ENCODE measurements around the gene ATP5F1D. TPM values are rescaled to one million over a fixed set of nuclear protein-coding genes. Genes with fewer than 3 reads are reported as not detected.
A peak's percentile ranks its signal among the peaks of the same experiment; 100 is the strongest.

ATP5F1D gene
- total and polyA plus RNA-seq, 2 of the 13 experiments (the other 11 are each of a cell fraction or from before 2014, with no cell fraction given), result 39.4 to 78.7 TPM

DNA sequence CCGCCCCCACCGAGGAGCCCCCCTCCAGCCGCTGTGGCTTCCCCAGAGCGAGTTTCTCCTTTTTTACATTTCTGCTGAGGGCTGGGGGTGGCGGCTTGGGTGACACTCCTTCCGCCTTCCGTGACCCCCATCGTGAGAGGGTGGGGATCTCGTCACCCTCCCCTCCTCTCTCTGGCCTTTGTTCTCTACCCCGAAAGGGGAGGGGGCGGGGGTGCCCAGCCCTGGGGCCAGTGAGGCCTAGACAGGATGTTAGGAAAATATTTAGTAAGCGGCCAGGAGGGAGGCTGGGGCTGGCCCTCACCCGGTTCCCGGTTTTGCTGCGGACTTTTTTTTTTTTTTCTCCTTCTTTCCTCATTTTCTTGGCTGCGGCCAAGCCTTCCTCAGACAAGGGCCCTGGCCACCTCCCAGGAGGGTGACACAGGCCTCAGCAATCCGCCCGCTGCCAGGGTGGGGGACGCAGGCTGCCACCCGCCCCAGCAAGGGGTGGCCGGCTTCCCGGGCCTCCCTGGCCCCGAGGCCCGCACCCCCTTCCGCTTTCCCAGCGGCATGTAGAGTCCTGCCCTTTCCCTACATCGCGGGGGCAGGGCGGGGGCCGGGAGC lies 10.8 kb downstream of the ATP5F1D start (continued):
- TF ChIP-seq, protein P1, sequence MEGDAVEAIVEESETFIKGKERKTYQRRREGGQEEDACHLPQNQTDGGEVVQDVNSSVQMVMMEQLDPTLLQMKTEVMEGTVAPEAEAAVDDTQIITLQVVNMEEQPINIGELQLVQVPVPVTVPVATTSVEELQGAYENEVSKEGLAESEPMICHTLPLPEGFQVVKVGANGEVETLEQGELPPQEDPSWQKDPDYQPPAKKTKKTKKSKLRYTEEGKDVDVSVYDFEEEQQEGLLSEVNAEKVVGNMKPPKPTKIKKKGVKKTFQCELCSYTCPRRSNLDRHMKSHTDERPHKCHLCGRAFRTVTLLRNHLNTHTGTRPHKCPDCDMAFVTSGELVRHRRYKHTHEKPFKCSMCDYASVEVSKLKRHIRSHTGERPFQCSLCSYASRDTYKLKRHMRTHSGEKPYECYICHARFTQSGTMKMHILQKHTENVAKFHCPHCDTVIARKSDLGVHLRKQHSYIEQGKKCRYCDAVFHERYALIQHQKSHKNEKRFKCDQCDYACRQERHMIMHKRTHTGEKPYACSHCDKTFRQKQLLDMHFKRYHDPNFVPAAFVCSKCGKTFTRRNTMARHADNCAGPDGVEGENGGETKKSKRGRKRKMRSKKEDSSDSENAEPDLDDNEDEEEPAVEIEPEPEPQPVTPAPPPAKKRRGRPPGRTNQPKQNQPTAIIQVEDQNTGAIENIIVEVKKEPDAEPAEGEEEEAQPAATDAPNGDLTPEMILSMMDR (CRISPR knock-in tag; IDR thresholded peaks at IDR 0.05), result no peak
- TF ChIP-seq, protein P2, sequence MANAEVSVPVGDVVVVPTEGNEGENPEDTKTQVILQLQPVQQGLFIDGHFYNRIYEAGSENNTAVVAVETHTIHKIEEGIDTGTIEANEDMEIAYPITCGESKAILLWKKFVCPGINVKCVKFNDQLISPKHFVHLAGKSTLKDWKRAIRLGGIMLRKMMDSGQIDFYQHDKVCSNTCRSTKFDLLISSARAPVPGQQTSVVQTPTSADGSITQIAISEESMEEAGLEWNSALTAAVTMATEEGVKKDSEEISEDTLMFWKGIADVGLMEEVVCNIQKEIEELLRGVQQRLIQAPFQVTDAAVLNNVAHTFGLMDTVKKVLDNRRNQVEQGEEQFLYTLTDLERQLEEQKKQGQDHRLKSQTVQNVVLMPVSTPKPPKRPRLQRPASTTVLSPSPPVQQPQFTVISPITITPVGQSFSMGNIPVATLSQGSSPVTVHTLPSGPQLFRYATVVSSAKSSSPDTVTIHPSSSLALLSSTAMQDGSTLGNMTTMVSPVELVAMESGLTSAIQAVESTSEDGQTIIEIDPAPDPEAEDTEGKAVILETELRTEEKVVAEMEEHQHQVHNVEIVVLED (CRISPR knock-in tag; IDR thresholded peaks at IDR 0.05; ENCODE audit: borderline replicate concordance), result no peak; the same call in 1 of the 2 replicates
- TF ChIP-seq PHF8 (CRISPR knock-in tag; IDR thresholded peaks at IDR 0.05) (peak; percentile 46), ZNF253 (CRISPR knock-in tag; IDR thresholded peaks at IDR 0.05; ENCODE audit: borderline replicate concordance) (no peak), ZNF501 (CRISPR knock-in tag; IDR thresholded peaks at IDR 0.05) (no peak), RXRB (CRISPR knock-in tag; IDR thresholded peaks at IDR 0.05; ENCODE audit: borderline replicate concordance) (no peak), SAFB2 (CRISPR knock-in tag; IDR thresholded peaks at IDR 0.05; ENCODE audit: borderline replicate concordance, low read depth) (no peak), SP4 (CRISPR knock-in tag; IDR thresholded peaks at IDR 0.05) (peak; percentile 75), FOXA1 (IDR thresholded peaks at IDR 0.05) (no peak), FOXA1 (CRISPR knock-in tag; IDR thresholded peaks at IDR 0.05) (no peak), ZMYM4 (CRISPR knock-in tag; IDR thresholded peaks at IDR 0.05) (0 out of 2 replicates have a peak, but pooled peaks have one; percentile 3), ZNF282 (IDR thresholded peaks at IDR 0.05; ENCODE audit: partially characterized antibody) (no peak), ZNF746 (CRISPR knock-in tag; IDR thresholded peaks at IDR 0.05) (peak; percentile 99), NR2F2 (IDR thresholded peaks at IDR 0.05; ENCODE audit: borderline replicate concordance, low read depth) (peak; percentile 78; the same call in 1 of the 2 replicates)
- TF ChIP-seq, protein P3, sequence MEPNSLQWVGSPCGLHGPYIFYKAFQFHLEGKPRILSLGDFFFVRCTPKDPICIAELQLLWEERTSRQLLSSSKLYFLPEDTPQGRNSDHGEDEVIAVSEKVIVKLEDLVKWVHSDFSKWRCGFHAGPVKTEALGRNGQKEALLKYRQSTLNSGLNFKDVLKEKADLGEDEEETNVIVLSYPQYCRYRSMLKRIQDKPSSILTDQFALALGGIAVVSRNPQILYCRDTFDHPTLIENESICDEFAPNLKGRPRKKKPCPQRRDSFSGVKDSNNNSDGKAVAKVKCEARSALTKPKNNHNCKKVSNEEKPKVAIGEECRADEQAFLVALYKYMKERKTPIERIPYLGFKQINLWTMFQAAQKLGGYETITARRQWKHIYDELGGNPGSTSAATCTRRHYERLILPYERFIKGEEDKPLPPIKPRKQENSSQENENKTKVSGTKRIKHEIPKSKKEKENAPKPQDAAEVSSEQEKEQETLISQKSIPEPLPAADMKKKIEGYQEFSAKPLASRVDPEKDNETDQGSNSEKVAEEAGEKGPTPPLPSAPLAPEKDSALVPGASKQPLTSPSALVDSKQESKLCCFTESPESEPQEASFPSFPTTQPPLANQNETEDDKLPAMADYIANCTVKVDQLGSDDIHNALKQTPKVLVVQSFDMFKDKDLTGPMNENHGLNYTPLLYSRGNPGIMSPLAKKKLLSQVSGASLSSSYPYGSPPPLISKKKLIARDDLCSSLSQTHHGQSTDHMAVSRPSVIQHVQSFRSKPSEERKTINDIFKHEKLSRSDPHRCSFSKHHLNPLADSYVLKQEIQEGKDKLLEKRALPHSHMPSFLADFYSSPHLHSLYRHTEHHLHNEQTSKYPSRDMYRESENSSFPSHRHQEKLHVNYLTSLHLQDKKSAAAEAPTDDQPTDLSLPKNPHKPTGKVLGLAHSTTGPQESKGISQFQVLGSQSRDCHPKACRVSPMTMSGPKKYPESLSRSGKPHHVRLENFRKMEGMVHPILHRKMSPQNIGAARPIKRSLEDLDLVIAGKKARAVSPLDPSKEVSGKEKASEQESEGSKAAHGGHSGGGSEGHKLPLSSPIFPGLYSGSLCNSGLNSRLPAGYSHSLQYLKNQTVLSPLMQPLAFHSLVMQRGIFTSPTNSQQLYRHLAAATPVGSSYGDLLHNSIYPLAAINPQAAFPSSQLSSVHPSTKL (CRISPR knock-in tag; IDR thresholded peaks at IDR 0.05), result peak; percentile 63
- TF ChIP-seq, protein P4, sequence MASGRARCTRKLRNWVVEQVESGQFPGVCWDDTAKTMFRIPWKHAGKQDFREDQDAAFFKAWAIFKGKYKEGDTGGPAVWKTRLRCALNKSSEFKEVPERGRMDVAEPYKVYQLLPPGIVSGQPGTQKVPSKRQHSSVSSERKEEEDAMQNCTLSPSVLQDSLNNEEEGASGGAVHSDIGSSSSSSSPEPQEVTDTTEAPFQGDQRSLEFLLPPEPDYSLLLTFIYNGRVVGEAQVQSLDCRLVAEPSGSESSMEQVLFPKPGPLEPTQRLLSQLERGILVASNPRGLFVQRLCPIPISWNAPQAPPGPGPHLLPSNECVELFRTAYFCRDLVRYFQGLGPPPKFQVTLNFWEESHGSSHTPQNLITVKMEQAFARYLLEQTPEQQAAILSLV (CRISPR knock-in tag; IDR thresholded peaks at IDR 0.05; ENCODE audit: borderline replicate concordance), result no peak
- TF ChIP-seq, protein P5, sequence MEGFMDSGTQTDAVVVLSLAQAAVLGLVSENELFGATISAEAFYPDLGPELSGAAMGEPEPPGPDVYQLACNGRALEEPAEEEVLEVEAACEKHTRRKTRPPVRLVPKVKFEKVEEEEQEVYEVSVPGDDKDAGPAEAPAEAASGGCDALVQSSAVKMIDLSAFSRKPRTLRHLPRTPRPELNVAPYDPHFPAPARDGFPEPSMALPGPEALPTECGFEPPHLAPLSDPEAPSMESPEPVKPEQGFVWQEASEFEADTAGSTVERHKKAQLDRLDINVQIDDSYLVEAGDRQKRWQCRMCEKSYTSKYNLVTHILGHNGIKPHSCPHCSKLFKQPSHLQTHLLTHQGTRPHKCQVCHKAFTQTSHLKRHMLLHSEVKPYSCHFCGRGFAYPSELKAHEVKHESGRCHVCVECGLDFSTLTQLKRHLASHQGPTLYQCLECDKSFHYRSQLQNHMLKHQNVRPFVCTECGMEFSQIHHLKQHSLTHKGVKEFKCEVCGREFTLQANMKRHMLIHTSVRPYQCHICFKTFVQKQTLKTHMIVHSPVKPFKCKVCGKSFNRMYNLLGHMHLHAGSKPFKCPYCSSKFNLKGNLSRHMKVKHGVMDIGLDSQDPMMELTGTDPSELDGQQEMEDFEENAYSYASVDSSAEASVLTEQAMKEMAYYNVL (CRISPR knock-in tag; IDR thresholded peaks at IDR 0.05; ENCODE audit: borderline replicate concordance), result 0 out of 2 replicates have a peak, but pooled peaks have one; percentile 33
- TF ChIP-seq, protein P6, sequence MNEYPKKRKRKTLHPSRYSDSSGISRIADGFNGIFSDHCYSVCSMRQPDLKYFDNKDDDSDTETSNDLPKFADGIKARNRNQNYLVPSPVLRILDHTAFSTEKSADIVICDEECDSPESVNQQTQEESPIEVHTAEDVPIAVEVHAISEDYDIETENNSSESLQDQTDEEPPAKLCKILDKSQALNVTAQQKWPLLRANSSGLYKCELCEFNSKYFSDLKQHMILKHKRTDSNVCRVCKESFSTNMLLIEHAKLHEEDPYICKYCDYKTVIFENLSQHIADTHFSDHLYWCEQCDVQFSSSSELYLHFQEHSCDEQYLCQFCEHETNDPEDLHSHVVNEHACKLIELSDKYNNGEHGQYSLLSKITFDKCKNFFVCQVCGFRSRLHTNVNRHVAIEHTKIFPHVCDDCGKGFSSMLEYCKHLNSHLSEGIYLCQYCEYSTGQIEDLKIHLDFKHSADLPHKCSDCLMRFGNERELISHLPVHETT (CRISPR knock-in tag; conservative IDR thresholded peaks at IDR 0.05), result peak; percentile 73

Measured in HepG2 (cell line).